ENCODE measurements around the gene PLXNC1. TPM values are rescaled to one million over a fixed set of nuclear protein-coding genes. Genes with fewer than 3 reads are reported as not detected.

Gene PLXNC1
- total RNA-seq, 1 donor from 2014 or later: 39.5 TPM

DNA sequence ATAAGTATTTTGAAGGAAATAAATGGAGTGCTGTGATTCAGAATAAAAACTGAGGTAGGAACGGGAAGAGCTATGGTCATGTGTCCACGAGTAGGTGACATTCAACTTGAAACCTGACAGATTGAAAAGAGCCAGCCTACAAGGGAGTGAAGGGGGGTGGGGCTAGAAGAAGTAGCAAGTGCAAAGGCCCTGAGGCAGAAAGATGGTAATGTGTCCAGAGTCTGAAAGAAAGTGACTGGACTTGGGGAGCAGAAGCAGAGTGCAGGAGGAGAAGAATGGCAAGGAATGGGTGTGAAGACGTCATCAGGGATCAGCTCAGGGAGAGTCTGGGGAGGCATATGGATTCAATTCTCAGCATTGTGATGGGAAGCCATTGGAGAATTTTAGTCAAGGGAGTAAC, 13.7 kb downstream of the PLXNC1 start:
- no peak for DNase-seq

DNA sequence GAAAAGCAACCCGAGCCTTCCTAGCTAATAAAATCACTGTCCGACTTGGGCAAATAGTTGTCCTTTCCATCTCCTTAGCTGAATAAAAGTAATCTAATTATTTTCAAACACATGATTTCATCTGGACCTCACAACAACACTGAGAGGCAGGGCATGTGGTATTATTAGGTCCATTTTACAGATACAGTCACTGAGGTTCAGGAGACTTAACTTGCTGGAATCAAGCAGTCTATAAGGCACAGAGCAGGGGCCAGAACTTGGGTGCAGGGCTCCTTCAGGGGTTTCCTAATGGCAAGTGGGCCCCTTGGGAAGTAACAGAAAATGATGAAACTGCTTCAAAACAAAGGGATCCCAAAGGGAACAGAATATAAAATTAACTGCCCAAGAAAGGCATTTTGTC, 15.5 kb downstream of the PLXNC1 start:
- DNase-seq: no peak

DNA sequence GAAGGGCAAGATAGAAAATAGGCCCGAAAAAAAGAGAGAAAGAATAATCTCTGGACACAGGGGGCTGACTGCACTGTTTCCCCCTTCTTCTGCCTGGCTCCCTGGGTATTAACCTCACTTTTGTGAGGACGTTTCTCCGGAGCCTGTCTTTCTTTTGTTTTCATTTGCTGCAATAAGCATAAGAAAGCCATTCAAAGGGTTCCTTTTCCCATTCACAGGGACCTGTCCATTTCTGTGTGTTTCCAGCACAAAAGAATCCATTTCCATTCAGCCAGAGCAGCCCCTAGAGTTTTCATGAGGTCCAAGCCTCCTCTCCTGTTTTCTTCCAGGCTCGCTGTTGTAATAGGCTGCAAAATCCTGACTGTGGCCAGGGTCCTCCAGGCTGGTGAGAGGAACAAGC, 16.8 kb downstream of the PLXNC1 start:
- DNase-seq: no peak

DNA sequence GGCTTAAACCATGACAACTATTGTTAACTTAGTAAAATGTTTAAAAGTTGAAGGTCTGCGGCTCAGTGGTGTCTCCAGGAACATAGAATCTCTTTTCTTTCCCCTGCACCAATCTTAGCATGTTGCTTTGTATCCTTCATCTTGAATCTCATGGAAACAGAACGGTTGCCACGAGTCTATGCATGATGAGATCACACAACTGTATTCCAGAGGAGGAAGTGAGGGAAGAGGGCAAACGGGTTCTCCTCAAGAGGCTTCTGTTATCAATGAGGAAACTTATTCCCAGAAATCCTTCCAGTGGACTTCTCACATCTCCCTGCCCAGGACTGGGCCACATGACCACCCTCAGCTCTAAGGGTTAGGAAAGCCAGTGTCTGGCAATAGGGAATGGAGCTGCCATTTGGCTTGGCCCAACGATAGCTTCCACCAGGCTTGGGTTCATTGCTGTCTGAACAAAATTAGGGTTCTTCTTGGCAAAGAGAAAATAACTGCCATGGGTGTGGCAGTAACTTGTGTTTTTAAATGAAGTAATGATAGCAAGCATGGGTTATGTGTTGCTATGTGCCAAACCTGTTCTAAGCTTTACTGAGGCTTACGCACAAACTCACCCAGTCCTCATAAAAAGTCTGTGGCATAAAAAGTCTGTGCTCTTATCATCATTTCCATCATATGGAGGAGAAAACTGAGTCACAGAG, 17.4 kb downstream of the PLXNC1 start:
- DNase-seq: no peak

DNA sequence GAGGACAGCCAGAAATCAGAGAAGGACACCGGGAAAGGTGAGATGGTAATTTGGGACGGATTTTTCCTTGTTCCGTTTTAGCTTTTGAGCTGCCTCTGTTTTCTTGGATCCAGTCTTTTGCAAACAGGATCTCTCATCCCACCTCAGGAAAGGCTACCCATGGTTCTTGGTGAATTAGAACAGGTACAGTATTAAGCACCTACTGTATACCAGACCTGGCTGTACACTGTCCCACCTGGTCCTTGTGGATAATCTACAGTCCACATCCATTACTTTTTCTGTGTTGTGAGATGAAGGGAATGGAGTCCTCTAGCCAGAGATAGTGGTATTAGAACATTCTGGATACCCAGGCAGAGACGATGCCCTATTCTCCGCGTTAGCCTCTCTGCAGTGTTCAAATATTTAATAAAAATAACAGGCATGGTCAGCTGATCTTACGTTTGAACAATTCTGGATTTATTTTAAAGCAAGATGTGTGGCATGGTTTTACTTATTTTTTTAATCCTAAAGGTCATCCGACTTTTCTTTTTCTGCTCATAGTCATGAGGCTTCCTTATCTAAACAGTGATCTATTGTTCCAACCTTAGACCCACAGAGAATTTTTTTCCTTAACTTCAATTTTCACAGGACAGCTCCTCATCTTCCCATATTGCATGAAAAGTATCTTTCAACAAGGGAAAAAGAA, 18.8 kb downstream of the PLXNC1 start:
- DNase-seq: no peak

DNA sequence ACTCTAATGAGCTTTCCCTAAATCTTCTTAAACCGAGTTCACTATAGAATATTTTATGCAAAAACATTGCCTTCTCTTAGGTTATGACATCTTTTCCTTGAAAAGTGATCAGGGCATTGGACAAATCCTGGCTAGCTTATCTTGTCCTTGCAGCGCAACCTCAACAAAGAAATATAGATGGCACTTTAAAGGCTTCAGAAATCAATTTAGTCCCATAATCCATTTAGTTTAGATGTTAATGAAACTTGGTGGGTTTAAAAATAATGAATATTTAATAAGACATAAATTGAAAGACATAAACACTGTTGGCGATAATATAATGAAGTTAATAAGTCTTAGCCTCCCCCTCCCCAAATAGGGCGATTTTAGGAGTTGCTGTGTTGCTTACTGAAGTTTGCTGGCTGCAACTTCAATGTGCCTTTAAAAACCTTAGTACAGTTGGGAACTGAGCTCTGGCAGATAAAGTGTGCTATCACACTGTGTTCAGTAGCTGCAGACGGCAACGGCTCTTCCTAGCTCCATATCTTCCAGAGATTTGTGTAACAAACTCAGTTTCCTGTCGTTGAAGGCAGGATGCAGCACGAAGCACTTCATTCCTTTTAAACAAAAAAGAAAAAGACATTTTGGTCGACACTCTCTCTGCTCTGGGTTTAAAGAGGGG, 19.5 kb downstream of the PLXNC1 start:
- DNase-seq: no peak

DNA sequence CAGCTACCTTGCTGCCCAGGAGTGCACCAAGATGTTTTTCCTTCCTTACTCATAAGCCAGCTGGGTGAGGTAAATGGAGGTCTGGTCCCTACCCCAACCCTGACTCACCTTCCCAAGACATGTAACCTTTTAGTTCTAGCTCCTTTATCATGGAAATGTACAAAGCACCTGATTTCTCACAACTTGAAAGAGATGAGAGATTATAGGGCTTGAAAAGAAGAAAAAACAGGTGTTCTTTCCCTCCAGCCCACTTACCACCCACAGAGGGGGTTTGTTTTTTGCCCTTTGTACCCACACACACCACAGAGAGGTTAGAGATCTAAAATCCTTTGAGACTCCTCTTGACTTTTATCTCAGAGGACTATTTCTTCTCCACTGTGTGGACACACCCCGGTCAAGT, 21.1 kb downstream of the PLXNC1 start:
- DNase-seq: no peak

DNA sequence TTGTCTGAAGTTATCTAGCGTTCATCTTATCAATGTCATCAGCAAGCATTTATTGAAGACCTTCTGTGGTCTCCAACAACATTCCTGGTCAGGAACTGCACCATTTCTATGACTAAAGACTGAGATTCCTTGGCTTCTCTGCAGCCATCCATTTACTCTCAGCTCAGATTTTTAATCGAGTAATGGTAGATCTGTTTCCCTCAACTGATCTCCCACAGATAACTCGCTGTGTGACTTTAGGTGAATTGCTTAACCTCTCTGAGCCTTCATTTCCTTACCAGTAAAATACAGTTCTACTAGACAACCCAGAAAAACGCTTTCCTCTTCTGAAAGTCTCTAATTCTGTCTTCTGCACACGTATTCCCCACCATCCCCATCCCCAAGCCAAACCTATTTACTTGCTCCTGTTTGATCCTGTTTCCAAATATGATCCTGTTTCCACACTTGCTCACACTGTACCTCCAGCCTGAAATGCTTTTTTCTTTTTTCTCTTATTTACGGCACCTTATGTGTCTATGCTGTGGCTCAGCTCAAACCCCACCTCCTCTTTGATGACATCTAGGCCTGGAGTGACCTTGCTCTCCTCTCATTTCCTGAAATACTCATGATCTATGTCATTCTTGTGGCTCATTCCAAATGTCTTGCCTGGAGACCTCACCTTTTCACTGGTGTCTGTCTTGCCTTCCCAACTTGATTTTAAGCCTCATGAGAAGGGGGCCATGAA, 21.8 kb downstream of the PLXNC1 start:
- DNase-seq: no peak

DNA sequence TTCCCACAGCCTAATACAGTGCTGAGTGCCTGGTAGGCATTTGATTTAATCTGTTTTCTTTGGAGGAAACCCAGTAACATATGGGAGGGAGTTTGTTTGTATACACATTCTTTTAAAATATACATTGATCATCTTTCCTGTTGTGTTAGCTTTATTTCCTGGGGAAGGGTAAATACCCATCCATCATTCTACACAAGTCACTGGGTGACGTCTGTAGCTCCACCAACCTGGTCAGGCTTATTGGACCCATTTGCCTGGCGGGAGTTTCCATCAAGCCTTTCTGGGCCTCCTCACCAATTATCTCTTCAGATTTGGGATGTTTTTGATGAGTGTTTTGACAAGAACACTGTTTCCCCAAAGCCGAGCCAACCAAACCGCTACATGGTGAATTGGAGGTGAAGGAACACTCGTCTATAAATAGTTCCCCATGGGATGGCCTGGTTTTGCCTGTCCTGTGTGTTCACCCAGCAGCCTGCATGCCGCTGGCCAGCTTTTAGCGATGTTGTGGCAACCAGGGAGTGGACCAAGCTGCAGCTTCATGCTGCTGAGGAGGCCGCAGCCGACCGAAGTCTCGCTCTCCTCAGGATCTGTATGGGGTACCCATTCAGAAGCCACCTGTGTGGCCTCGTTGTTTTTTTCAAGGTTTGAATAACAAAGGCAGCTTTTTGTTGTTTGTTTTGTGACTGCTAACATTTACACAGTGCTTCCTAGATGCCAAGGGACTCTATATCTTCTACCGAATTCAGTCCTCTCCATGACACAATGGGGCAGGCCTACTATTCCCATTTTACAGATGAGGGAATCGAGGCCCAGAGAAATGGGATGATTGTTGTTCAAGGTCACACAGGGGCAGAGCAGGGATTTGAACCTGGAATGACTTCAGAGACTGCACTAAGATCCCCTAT, 22.6 kb downstream of the PLXNC1 start:
- DNase-seq: no peak

DNA sequence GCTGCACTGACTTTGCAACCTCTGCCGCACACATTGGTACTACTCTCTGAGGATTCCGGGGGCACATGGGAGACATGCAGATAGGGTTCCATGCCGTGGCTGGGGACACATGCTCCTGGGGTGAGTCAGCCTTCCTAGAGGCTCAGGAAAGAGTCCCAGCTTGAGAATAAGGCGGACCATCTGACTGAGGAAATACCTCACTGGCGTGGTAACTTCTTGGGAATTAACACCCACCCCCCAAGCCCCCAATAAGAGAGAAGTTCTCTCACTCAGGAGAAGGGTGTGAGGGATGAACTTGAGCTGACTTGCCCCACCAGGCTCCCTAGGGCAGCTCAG, 23.2 kb downstream of the PLXNC1 start:
- DNase-seq: no peak

DNA sequence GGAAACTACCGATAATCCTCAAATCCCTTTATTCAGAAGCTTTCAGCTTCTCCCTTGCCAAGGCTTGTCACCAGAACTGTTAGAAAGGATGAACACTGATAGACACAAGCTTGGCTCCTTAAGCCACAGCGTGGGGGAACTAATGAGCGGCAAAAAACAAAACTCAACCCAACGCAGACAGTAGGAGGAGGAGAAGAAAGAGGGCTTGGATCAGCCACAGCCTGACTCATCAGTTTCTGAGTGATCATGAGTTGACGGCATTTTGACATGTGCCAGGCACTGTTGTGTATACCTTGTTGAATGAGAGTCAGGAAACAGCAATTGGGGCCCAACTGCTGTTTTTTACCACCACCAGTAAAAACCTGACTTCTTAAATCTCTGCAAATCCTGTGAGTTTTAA, 23.7 kb downstream of the PLXNC1 start:
- no peak for DNase-seq

DNA sequence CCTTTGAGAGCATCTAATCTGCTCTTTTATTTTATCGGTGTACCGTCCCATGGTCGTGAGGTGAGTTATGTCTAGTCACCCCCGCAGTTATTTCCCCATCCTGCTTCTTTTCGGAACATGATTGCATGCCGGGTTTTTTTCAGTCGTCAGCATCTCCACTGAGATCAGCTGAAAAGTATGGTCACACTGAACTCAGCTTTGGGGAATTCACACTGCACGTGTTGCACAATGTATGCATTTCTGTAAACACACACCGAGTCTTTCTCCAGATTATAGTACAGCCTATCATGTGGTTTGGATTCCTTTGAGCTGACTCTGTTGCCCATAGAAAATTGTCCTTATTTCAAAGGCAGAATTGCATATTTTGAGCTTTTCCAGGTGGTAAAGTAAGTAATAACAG, 24.6 kb downstream of the PLXNC1 start:
- DNase-seq: no peak

DNA sequence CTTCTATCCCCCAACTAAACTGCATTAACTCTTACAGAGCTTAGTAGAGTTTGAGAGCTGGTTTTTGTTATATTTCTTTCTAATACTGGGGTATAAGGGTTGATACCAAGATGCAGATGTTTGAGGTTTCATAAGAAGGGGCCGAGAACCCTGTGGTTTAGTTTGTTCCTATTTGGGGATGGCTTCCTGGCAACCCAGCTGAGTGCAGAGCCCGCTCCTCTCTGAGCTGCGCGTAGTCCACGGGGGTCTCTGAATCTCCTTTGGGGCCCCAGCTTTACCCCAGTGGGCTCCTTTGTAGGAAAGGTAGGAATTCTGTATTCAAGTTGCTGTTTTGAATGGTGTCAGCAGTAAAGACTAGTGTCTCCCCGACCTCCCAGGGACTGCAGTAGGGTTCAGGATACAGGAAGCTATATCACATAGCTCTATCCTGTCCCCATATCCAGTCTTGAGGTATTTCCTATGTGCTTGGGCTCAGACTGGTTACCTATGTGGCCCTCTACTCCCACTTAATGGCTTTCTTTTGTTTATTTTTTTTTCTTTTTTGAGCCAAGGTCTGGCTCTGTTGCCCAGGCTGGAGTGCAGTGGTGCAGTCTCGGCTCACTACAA, 25.4 kb downstream of the PLXNC1 start:
- DNase-seq: no peak

DNA sequence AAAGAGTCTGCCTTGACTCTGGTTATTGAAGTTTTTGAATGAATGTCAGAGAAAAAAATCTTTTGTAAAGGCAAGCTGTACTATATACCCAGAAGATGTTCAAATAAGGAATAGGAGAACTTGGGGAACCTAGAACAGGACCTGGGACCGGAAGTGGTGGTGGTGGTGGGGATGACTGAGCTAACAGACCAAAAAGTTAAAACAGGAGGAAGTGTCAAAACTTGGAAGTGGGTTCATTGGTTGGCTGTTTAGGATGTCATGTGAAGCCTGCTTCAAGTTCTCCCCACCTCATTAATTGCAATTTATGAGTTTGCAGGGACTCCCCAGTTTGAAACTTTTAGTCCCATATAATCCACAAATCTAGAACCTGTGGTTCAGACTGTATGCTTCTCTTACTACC, 26.2 kb downstream of the PLXNC1 start:
- no peak for DNase-seq

DNA sequence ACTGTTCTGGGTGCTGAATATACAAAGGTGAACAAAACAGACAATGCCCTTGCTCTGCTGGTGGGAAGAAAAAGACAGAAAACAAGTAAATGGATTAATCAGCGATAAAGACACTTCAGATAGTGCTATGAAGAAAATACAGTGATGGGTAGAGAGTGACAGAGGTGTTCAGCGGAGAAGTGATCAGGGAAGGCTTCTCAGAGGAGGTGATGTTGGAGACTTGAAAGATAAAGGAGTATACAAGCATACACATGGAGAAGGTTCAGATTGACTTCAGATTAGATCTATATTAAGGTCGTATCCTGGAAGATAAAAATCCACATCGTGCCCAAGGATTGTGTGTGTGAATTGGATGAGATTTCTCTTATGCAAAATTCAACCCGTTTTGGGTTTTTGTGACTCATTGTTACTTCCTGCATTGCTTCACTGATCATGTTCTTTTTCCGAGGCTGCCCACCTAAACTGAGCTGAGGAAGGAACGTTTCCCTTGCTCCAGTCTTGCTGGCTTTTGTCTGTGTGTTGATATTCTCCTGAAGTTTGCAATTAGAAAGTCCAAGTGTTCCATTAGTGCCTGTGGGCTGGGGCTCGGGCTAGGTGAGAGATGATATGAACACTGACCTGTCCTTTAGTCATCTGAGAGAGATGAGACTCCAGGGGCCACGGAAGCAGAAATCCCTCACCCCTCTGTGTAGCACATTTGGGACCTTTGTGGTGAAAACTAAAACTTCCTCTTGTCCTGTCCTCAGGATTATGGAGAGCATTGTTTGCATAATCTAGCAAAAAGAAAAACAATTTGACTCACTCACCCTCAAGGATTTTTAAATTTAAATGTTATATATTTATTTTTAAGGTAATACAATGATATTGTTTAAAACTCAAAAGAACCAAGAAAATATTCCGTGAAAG, 27.6 kb downstream of the PLXNC1 start:
- DNase-seq: no peak

DNA sequence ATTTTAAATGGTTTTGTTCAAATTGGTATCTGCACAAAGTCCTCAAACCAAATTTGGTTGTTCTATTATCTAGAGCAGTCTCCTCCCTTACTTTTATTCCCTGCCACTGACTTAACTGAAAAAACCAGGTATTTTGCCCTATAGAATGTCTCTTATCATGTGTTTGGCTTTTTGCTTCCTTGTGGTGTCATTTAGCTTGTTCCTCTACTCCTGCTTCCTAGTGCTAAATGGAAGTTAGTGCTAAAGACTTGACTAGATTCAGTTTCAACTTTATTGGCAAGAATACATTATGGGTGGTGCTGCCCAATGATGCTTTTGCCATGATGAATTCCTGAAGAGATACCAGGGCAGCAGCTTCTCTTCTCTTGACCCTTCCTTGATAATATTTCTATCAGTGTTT, 29.7 kb downstream of the PLXNC1 start:
- DNase-seq: no peak

DNA sequence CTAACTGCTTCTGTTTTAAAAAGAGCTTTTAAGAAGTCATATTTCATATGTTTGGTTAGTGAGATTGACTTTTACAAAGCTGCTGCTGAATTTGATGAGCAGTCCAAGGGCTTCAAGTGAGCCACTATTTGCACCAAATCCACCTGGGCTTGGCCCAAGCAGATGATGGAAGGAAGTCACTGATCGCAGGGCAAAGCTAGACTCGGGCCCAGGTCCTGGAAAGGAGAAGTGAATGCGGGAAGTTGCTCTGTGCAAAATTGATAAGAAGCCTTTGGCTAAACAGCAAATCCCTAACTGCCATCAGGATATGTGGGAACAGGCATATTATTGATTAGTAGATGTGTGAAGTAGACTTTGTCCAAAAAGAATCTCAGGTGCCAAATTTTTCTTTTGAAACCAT, 30.5 kb downstream of the PLXNC1 start:
- DNase-seq: no peak

DNA sequence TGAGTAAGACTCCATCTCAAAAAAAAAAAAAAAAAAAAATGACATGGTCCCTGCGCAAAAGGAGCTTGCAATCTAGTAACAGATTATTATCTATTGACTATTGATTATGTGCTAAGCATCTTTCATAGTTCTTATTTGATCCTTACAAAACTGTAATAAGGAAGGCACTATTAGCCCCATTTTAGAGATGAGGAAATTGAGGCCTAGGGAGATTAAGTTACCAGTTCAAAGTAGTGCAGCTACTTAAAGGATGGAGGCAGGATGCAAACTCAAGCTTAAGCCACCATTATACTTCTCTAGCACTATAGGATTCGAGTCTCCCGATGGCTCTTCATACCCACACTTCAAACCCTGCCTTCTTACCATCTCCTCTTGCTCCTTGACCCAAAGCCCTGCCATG, 31.3 kb downstream of the PLXNC1 start:
- no peak for DNase-seq

DNA sequence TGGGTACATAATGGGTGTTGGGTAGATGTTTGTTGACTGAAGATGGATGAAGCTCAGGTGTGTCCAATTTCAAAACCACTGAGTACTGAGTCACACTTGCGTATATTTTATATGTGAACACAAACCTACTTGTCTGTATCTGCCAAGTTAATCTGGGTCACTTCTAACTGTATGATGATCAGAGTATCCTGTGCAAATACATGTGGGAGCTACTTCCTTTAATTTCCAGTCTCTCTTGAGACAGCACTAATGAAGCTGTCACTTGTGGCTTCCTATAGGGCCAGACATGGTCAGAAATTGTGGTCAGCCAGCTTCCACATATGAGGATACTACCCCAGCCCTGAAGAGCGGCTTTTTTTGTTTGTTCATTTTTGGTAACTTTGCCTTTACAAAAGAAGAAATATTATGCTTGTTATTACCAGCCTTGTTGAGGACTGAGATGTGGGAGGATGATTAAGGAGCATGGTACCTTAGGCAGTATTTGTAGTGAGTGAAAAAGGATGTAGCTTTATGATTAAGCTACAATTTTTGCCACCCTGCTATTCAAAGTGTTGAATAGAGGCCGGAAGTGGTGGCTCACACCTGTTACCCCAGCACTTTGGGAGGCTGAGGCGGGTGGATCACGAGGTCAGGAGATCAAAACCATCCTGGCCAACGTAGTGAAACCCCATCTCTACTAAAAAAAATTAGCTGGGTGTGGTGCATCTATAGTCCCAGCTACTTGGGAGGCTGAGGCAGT, 32.4 kb downstream of the PLXNC1 start:
- DNase-seq: no peak
